HEK293 (cell line): ENCODE results near the gene MFAP3.
A peak's percentile ranks its signal among the peaks of the same experiment; 100 is the strongest.

Source experiments
- CTCF ChIA-PET: fragments of 350-600 bp; formaldehyde crosslinking; extraction: SDS; loops from one replicate; lab custom pipeline; 2021; ENCODE audit warnings: antibody characterized with exemption; lab: Yijun Ruan, JAX
- POLR2A ChIA-PET: fragments of 300-600 bp; formaldehyde crosslinking; extraction: SDS; loops from one replicate; lab custom pipeline; 2020; ENCODE audit warnings: antibody characterized with exemption, inconsistent platforms; lab: Yijun Ruan, JAX
- H3K27ac ChIP-seq: fragments of 200-500 bp; sonication (Bioruptor generic); 2 replicates; pipeline ENCODE4 v1.5.1; 2014; ENCODE audit warnings: low read depth, low read length, control low read depth, inconsistent platforms; ENCODE audit errors: extremely low read depth
- H3K36me3 ChIP-seq, 2 experiments: fragments of 200-500 bp in 1 of 2; sonication (Bioruptor generic) in 1 of 2; 1 replicate in 1 of 2; 2 replicates in 1 of 2; pipeline ENCODE4 v1.5.1; 2014 to 2017; ENCODE audit warnings: inconsistent platforms in 2 of 2, low read length in 2 of 2; ENCODE audit not compliant: control insufficient read depth in 2 of 2, insufficient read depth in 1 of 2
- H3K4me1 ChIP-seq: fragments of 200-500 bp; sonication (Bioruptor generic); 2 replicates; pipeline ENCODE4 v1.5.1; 2014; ENCODE audit warnings: mild to moderate bottlenecking, low read length, inconsistent platforms; ENCODE audit not compliant: control insufficient read depth, insufficient read depth
- H3K4me3 ChIP-seq: 2 replicates; pipeline ENCODE4 v1.5.1; 2011; ENCODE audit warnings: low read depth, mild to moderate bottlenecking, control low read depth, low read length, moderate library complexity
- H3K9me3 ChIP-seq: fragments of 200-500 bp; sonication (Bioruptor generic); 2 replicates; pipeline ENCODE4 v1.5.1; 2014; ENCODE audit warnings: low read depth, low read length, inconsistent platforms; ENCODE audit not compliant: control insufficient read depth, insufficient read depth
- KLF1 ChIP-seq: fragments of 450-650 bp; formaldehyde crosslinking; IDR thresholded peaks from 2 replicates; pipeline ENCODE4 v1.5.1; 2016; ENCODE audit warnings: missing biosample characterization, missing genetic modification characterization
- KLF9 ChIP-seq: fragments of 450-650 bp; formaldehyde crosslinking; IDR thresholded peaks from 2 replicates; pipeline ENCODE4 v1.5.1; 2016; ENCODE audit warnings: missing biosample characterization, missing genetic modification characterization, low read depth
- PATZ1 ChIP-seq: fragments of 450-650 bp; formaldehyde crosslinking; IDR thresholded peaks from 2 replicates; pipeline ENCODE4 v1.5.1; 2016; ENCODE audit warnings: missing biosample characterization, missing genetic modification characterization
- SP3 ChIP-seq: fragments of 450-650 bp; formaldehyde crosslinking; IDR thresholded peaks from 2 replicates; pipeline ENCODE4 v1.5.1; 2016; ENCODE audit warnings: missing biosample characterization, missing genetic modification characterization
- ZBTB48 ChIP-seq: fragments of 450-650 bp; formaldehyde crosslinking; IDR thresholded peaks from 2 replicates; pipeline ENCODE4 v1.5.1; 2016; ENCODE audit warnings: missing biosample characterization, missing genetic modification characterization
- ZFHX2 ChIP-seq: fragments of 450-650 bp; formaldehyde crosslinking; conservative IDR thresholded peaks from 2 replicates; pipeline ENCODE4 v1.5.1; 2016; ENCODE audit warnings: missing biosample characterization, missing genetic modification characterization
- ZNF112 ChIP-seq: fragments of 450-650 bp; formaldehyde crosslinking; IDR thresholded peaks from 2 replicates; pipeline ENCODE4 v1.5.0; 2017; ENCODE audit warnings: missing biosample characterization, missing genetic modification characterization
- ZNF529 ChIP-seq: fragments of 450-650 bp; formaldehyde crosslinking; IDR thresholded peaks from 2 replicates; pipeline ENCODE4 v1.5.1; 2017; ENCODE audit warnings: missing genetic modification characterization, missing biosample characterization; ENCODE audit not compliant: insufficient replicate concordance
- ZNF692 ChIP-seq: fragments of 450-650 bp; formaldehyde crosslinking; IDR thresholded peaks from 2 replicates; pipeline ENCODE4 v1.5.1; 2016; ENCODE audit warnings: missing biosample characterization, missing genetic modification characterization
- ZNF704 ChIP-seq: fragments of 450-650 bp; formaldehyde crosslinking; IDR thresholded peaks from 2 replicates; pipeline ENCODE4 v1.5.1; 2016; ENCODE audit warnings: missing biosample characterization, missing genetic modification characterization
- ZNF707 ChIP-seq: fragments of 450-650 bp; formaldehyde crosslinking; IDR thresholded peaks from 2 replicates; pipeline ENCODE4 v1.5.1; 2016; ENCODE audit warnings: missing biosample characterization, missing genetic modification characterization
- TF ChIP-seq, protein P1 (sequence below): fragments of 450-650 bp; formaldehyde crosslinking; IDR thresholded peaks from 2 replicates; pipeline ENCODE4 v1.5.1; 2016; ENCODE audit warnings: missing biosample characterization, missing genetic modification characterization
- TF ChIP-seq, protein P2 (sequence below): fragments of 450-650 bp; formaldehyde crosslinking; optimal IDR thresholded peaks from 2 replicates; pipeline ENCODE3; 2016; ENCODE audit warnings: missing biosample characterization, mild to moderate bottlenecking, missing genetic modification characterization
- TF ChIP-seq, protein P3 (sequence below): fragments of 450-650 bp; formaldehyde crosslinking; IDR thresholded peaks from 2 replicates; pipeline ENCODE4 v1.5.1; 2016; ENCODE audit warnings: missing biosample characterization, missing genetic modification characterization
- TF ChIP-seq, protein P4 (sequence below): fragments of 450-650 bp; formaldehyde crosslinking; IDR thresholded peaks from 2 replicates; pipeline ENCODE4 v1.5.1; 2016; ENCODE audit warnings: missing biosample characterization, missing genetic modification characterization

Gene MFAP3

DNA sequence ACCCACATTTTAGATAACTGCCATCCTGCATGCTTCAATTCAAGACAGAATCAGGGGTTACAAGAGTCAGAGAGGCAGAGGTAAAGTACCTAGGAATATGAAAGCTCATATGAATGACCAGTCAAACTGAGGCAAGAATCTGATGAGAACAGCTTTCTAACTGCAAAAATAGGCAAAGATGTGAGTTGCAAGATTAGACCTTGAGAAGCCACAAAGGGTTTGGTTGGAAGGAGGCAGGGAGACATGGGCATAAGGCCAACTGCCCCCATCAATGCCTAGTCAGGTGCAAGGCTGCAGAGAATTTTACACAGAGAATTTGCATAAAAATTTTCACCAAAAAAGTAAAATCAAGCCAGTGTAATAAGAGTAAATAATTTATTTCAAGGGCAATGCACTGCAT, 12.8 kb upstream of the MFAP3 start:
- ChIA-PET CTCF (no interaction called here), POLR2A (no interaction called here)
- Histone ChIP-seq H3K27ac (no peak overlapping the region), H3K36me3 (peaks cover 27 to 29% of the 10 kb centered on the region in 2 experiments), H3K4me1 (no peaks in the 10 kb centered on the region), H3K4me3 (no peak overlapping the region), H3K9me3 (no peaks in the 10 kb centered on the region)
- TF ChIP-seq SP3 (no peak), ZBTB48 (tag by site-specific recombination) (no peak), PATZ1 (tag by site-specific recombination) (no peak), ZNF692 (tag by site-specific recombination) (no peak), ZNF707 (tag by site-specific recombination) (no peak), KLF9 (tag by site-specific recombination) (no peak), KLF1 (tag by site-specific recombination) (no peak), ZNF112 (tag by site-specific recombination) (no peak)
- TF ChIP-seq, protein P1, sequence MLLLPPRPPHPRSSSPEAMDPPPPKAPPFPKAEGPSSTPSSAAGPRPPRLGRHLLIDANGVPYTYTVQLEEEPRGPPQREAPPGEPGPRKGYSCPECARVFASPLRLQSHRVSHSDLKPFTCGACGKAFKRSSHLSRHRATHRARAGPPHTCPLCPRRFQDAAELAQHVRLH, result no peak
- TF ChIP-seq, protein P2, sequence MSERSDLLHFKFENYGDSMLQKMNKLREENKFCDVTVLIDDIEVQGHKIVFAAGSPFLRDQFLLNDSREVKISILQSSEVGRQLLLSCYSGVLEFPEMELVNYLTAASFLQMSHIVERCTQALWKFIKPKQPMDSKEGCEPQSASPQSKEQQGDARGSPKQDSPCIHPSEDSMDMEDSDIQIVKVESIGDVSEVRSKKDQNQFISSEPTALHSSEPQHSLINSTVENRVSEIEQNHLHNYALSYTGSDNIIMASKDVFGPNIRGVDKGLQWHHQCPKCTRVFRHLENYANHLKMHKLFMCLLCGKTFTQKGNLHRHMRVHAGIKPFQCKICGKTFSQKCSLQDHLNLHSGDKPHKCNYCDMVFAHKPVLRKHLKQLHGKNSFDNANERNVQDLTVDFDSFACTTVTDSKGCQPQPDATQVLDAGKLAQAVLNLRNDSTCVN (tag by site-specific recombination), result no peak
- TF ChIP-seq, protein P3, sequence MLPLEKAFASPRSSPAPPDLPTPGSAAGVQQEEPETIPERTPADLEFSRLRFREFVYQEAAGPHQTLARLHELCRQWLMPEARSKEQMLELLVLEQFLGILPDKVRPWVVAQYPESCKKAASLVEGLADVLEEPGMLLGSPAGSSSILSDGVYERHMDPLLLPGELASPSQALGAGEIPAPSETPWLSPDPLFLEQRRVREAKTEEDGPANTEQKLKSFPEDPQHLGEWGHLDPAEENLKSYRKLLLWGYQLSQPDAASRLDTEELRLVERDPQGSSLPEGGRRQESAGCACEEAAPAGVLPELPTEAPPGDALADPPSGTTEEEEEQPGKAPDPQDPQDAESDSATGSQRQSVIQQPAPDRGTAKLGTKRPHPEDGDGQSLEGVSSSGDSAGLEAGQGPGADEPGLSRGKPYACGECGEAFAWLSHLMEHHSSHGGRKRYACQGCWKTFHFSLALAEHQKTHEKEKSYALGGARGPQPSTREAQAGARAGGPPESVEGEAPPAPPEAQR (tag by site-specific recombination), result no peak

DNA sequence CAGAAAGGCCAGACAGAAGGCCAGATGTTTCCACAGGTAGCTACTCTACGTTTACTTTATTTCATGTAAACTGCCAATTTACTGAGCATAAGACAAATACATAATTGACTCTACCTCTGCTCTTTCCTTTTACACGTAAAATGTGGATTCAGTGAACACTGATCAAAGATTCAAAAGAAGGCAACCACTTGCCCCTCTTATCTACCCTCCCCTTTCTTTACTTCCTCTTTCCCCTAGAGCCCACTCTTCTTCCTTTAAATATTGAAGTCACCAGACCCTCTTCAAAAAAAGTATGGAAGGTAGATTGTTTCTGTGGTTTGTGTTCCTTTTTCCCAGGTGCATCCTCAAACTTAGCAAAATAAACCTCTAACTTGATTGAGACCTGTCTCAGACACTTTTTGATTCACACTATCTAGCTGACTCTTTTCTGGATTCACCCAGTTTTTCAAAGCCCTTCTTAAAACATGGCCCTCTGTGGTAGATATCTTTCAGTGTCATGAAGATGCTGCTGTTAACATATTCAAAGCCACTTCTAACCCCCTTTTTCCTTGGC, 6.8 kb upstream of the MFAP3 start:
- ChIA-PET POLR2A (no interaction called here), CTCF (no interaction called here)
- peaks cover 21 to 22% of the 10 kb centered on the region in 2 experiments; a peak in 2 of 3 replicates for H3K36me3 ChIP-seq
- no peak overlapping the region for H3K4me3 ChIP-seq
- no peak overlapping the region for H3K27ac ChIP-seq
- no peaks in the 10 kb centered on the region for H3K9me3 ChIP-seq
- no peak for TF ChIP-seq ZNF112 (tag by site-specific recombination)
- TF ChIP-seq ZFHX2 (tag by site-specific recombination), result no peak
- no peak for TF ChIP-seq ZNF704
- no peaks in the 10 kb centered on the region for H3K4me1 ChIP-seq

GRCh38 chr5:154034944-154035343, 3.8 kb upstream of the MFAP3 start:
- Histone ChIP-seq H3K4me3 (no peak overlapping the region), H3K27ac (no peak overlapping the region), H3K9me3 (no peaks in the 10 kb centered on the region), H3K4me1 (peaks cover 7% of the 10 kb centered on the region), H3K36me3 (peaks cover 2 to 10% of the 10 kb centered on the region in 2 experiments; a peak in 2 of 3 replicates)
- ChIA-PET CTCF (no interaction called here), POLR2A (no interaction called here)
- TF ChIP-seq ZNF529 (tag by site-specific recombination), result peak; percentile 93
- TF ChIP-seq, protein P4, sequence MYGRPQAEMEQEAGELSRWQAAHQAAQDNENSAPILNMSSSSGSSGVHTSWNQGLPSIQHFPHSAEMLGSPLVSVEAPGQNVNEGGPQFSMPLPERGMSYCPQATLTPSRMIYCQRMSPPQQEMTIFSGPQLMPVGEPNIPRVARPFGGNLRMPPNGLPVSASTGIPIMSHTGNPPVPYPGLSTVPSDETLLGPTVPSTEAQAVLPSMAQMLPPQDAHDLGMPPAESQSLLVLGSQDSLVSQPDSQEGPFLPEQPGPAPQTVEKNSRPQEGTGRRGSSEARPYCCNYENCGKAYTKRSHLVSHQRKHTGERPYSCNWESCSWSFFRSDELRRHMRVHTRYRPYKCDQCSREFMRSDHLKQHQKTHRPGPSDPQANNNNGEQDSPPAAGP (tag by site-specific recombination), result no peak
